ENCODE results near the gene COQ10B. TPM values are rescaled to one million over a fixed set of nuclear protein-coding genes. Genes with fewer than 3 reads are reported as not detected.

COQ10B gene
- total and polyA plus RNA-seq, 4 donors, result 12.0 to 22.1 (median 16.5) TPM

GRCh38 chr2:197416268-197416667, 37.1 kb upstream of the COQ10B start:
- TF ChIP-seq HNF4G (IDR thresholded peaks at IDR 0.05), result no peak
- no peak for TF ChIP-seq RAD21 (IDR thresholded peaks at IDR 0.05)
- TF ChIP-seq YY1 (IDR thresholded peaks at IDR 0.05), result no peak
- TF ChIP-seq RXRA (IDR thresholded peaks at IDR 0.05), result peak; percentile 57 to 83
- no peak for TF ChIP-seq HNF4A (conservative IDR thresholded peaks at IDR 0.05)
- no peak overlapping the region for H3K9ac ChIP-seq (ENCODE audit: low read depth in 1 of 2, low read length in 2 of 2)
- H3K4me1 ChIP-seq (ENCODE audit: control insufficient read depth in 4 of 4, insufficient read depth in 4 of 4, low read length in 3 of 4), result peaks cover 6 to 21% (median 12%) of the 10 kb centered on the region in 4 donors
- WGBS, result 51% methylated on average over 1 of the region's 1 CpG
- no peak for DNase-seq (ENCODE audit: low spot score)
- H3K27me3 ChIP-seq (ENCODE audit: control insufficient read depth in 4 of 4, insufficient read depth in 4 of 4, low read length in 3 of 4), result no peaks in the 10 kb centered on the region
- peaks cover 14 to 59% (median 50%) of the 10 kb centered on the region in 4 donors for H3K36me3 ChIP-seq (ENCODE audit: control insufficient read depth in 4 of 4, insufficient read depth in 3 of 4, low read depth in 1 of 4, low read length in 3 of 4)
- no peak overlapping the region for H3K4me3 ChIP-seq (ENCODE audit: low read depth in 1 of 3, low read length in 3 of 3)
- no peak overlapping the region for H3K27ac ChIP-seq (ENCODE audit: low read depth in 1 of 2, low read length in 2 of 2)
- H3K9me3 ChIP-seq (ENCODE audit: control insufficient read depth in 4 of 4, low read length in 3 of 4), result no peaks in the 10 kb centered on the region

GRCh38 chr2:197419438-197419837, 33.9 kb upstream of the COQ10B start:
- no peak for DNase-seq (ENCODE audit: low spot score)
- no peak overlapping the region for H3K27ac ChIP-seq (ENCODE audit: low read depth in 1 of 2, low read length in 2 of 2)

More at GRCh38 chr2:197419438-197419837, 33.9 kb upstream of the COQ10B start:
- Histone ChIP-seq H3K4me1 (ENCODE audit: control insufficient read depth in 4 of 4, insufficient read depth in 4 of 4, low read length in 3 of 4) (peaks cover 5 to 14% (median 8%) of the 10 kb centered on the region in 4 donors), H3K9me3 (ENCODE audit: control insufficient read depth in 4 of 4, low read length in 3 of 4) (no peaks in the 10 kb centered on the region), H3K36me3 (ENCODE audit: control insufficient read depth in 4 of 4, insufficient read depth in 3 of 4, low read depth in 1 of 4, low read length in 3 of 4) (peaks cover 11 to 53% (median 45%) of the 10 kb centered on the region in 4 donors), H3K27me3 (ENCODE audit: control insufficient read depth in 4 of 4, insufficient read depth in 4 of 4, low read length in 3 of 4) (no peaks in the 10 kb centered on the region), H3K9ac (ENCODE audit: low read depth in 1 of 2, low read length in 2 of 2) (no peak overlapping the region), H3K4me3 (ENCODE audit: low read depth in 1 of 3, low read length in 3 of 3) (no peak overlapping the region)
- TF ChIP-seq ZBTB33 (IDR thresholded peaks at IDR 0.05) (no peak), REST (IDR thresholded peaks at IDR 0.05) (no peak), YY1 (IDR thresholded peaks at IDR 0.05) (no peak), EGR1 (IDR thresholded peaks at IDR 0.05; ENCODE audit: low read depth in 2 of 2) (no peak), FOXA1 (IDR thresholded peaks at IDR 0.05) (no peak), GABPA (IDR thresholded peaks at IDR 0.05 in 1 of 2, conservative IDR thresholded peaks at IDR 0.05 in 1 of 2) (no peak), TAF1 (conservative IDR thresholded peaks at IDR 0.05) (no peak), SP1 (IDR thresholded peaks at IDR 0.05) (no peak), ATF3 (IDR thresholded peaks at IDR 0.05) (no peak), HNF4G (IDR thresholded peaks at IDR 0.05) (no peak), NR2F2 (IDR thresholded peaks at IDR 0.05) (no peak), RAD21 (IDR thresholded peaks at IDR 0.05) (no peak), JUND (IDR thresholded peaks at IDR 0.05) (no peak), RXRA (IDR thresholded peaks at IDR 0.05) (no peak)
